Ammon's horn (tissue), 1 donor: ENCODE measurements around the gene NCS1.

Experiments
- DNase-seq: peaks from one replicate; pipeline ENCODE4 v3.0.0-alpha.2; 2016; ENCODE audit warnings: low spot score

Gene NCS1

GRCh38 chr9:130194378-130194932, 22.3 kb downstream of the NCS1 start:
- DNase-seq, result no peak

- DNase-seq, result no peak
Measured at GRCh38 chr9:130195638-130196037, 23.4 kb downstream of the NCS1 start.

GRCh38 chr9:130196643-130197042, 24.4 kb downstream of the NCS1 start:
- DNase-seq, result no peak

- DNase-seq, result no peak
Measured at GRCh38 chr9:130197386-130197785, 25.2 kb downstream of the NCS1 start.

GRCh38 chr9:130197888-130198287, 25.7 kb downstream of the NCS1 start:
- no peak for DNase-seq

- no peak for DNase-seq
Measured at GRCh38 chr9:130198501-130199179, 26.4 kb downstream of the NCS1 start.

- no peak for DNase-seq
Measured at GRCh38 chr9:130199605-130200004, 27.4 kb downstream of the NCS1 start.

- DNase-seq, result peak; percentile 79
Measured at GRCh38 chr9:130200038-130200849, 28.0 kb downstream of the NCS1 start.

- no peak for DNase-seq
Measured at GRCh38 chr9:130201399-130201873, 29.2 kb downstream of the NCS1 start.

- DNase-seq, result no peak
Measured at GRCh38 chr9:130201974-130202373, 29.8 kb downstream of the NCS1 start.

- DNase-seq, result no peak
Measured at GRCh38 chr9:130204341-130204740, 32.1 kb downstream of the NCS1 start.

GRCh38 chr9:130204959-130205358, 32.8 kb downstream of the NCS1 start:
- no peak for DNase-seq

- DNase-seq, result no peak
Measured at GRCh38 chr9:130205912-130206311, 33.7 kb downstream of the NCS1 start.

- no peak for DNase-seq
Measured at GRCh38 chr9:130206579-130206978, 34.4 kb downstream of the NCS1 start.

GRCh38 chr9:130207241-130207992, 35.2 kb downstream of the NCS1 start:
- no peak for DNase-seq

- no peak for DNase-seq
Measured at GRCh38 chr9:130208600-130209347, 36.6 kb downstream of the NCS1 start.

- no peak for DNase-seq
Measured at GRCh38 chr9:130209422-130209821, 37.2 kb downstream of the NCS1 start.

GRCh38 chr9:130211548-130212226, 39.5 kb downstream of the NCS1 start:
- no peak for DNase-seq

GRCh38 chr9:130212543-130213297, 40.5 kb downstream of the NCS1 start:
- peak; percentile 69 for DNase-seq
